A549 (cell line): Measurements from ENCODE around the gene SMU1.
"Not testable (repeated sequence)": the region's sequence is repeated elsewhere in the genome, so short reads cannot be mapped to it uniquely, and the experiment has no call there.

Source experiments
- CHD2 ChIP-seq: fragments of 150-350 bp; IDR thresholded peaks from 2 replicates; pipeline ENCODE4 v1.6.1; 2014; ENCODE audit warnings: low read length; ENCODE audit not compliant: partially characterized antibody
- CHD4 ChIP-seq: fragments of 200-600 bp; sonication (generic); IDR thresholded peaks from 2 replicates; pipeline ENCODE4 v1.6.1; 2016; ENCODE audit warnings: antibody characterized with exemption, mild to moderate bottlenecking, borderline replicate concordance
- KDM1A ChIP-seq: fragments of 200-600 bp; sonication (generic); IDR thresholded peaks from 2 replicates; pipeline ENCODE4 v1.6.1; 2016; ENCODE audit warnings: low read depth, mild to moderate bottlenecking
- MAX ChIP-seq: IDR thresholded peaks from 2 replicates; pipeline ENCODE4 v1.6.1; 2012
- MYC ChIP-seq: IDR thresholded peaks from 2 replicates; pipeline ENCODE4 v1.6.1; 2012; ENCODE audit warnings: mild to moderate bottlenecking, inconsistent platforms, low read length, improper control_type of control experiment, borderline replicate concordance
- POLR2A ChIP-seq: IDR thresholded peaks from 2 replicates; pipeline ENCODE4 v1.6.1; 2012; ENCODE audit warnings: mild to moderate bottlenecking, low read length
- SMC3 ChIP-seq: fragments of >200 bp; sonication (Bioruptor Twin); formaldehyde crosslinking; IDR thresholded peaks from 3 replicates; pipeline ENCODE4 v1.6.1; 2018; ENCODE audit warnings: inconsistent platforms
- TF ChIP-seq, protein P1 (sequence below): fragments of >200 bp; sonication (Bioruptor Twin); formaldehyde crosslinking; IDR thresholded peaks from 3 replicates; pipeline ENCODE4 v1.5.1; 2016
- TF ChIP-seq, protein P2 (sequence below): fragments of 450-650 bp; IDR thresholded peaks from 2 replicates; pipeline ENCODE4 v1.6.1; 2014; ENCODE audit warnings: antibody characterized with exemption

GRCh38 chr9:33005335-33005734, 71.1 kb downstream of the SMU1 start:
- not testable (repeated sequence) for TF ChIP-seq POLR2A, MAX, SMC3, CHD4, KDM1A, MYC, CHD2
- TF ChIP-seq, protein P1, sequence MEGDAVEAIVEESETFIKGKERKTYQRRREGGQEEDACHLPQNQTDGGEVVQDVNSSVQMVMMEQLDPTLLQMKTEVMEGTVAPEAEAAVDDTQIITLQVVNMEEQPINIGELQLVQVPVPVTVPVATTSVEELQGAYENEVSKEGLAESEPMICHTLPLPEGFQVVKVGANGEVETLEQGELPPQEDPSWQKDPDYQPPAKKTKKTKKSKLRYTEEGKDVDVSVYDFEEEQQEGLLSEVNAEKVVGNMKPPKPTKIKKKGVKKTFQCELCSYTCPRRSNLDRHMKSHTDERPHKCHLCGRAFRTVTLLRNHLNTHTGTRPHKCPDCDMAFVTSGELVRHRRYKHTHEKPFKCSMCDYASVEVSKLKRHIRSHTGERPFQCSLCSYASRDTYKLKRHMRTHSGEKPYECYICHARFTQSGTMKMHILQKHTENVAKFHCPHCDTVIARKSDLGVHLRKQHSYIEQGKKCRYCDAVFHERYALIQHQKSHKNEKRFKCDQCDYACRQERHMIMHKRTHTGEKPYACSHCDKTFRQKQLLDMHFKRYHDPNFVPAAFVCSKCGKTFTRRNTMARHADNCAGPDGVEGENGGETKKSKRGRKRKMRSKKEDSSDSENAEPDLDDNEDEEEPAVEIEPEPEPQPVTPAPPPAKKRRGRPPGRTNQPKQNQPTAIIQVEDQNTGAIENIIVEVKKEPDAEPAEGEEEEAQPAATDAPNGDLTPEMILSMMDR: not testable (repeated sequence)
- TF ChIP-seq, protein P2, sequence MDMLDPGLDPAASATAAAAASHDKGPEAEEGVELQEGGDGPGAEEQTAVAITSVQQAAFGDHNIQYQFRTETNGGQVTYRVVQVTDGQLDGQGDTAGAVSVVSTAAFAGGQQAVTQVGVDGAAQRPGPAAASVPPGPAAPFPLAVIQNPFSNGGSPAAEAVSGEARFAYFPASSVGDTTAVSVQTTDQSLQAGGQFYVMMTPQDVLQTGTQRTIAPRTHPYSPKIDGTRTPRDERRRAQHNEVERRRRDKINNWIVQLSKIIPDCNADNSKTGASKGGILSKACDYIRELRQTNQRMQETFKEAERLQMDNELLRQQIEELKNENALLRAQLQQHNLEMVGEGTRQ: not testable (repeated sequence)
